Suppressor macrophage treated with lipopolysaccharide for 1 hour (primary cell): Measurements from ENCODE around the gene GALNT9.

Experiments
- DNase-seq, 3 donors: peaks; one replicate each; pipeline ENCODE4 v3.0.0-alpha.2; 2020 to 2022

GALNT9 gene

GRCh38 chr12:132324841-132325732 lies 4.3 kb downstream of the GALNT9 start:
- no peak for DNase-seq

- no peak for DNase-seq
These were observed 5.2 kb downstream of the GALNT9 start for GRCh38 chr12:132324173-132324572.

GRCh38 chr12:132323171-132324010 lies 6.0 kb downstream of the GALNT9 start:
- DNase-seq, result no peak

- no peak for DNase-seq
These were observed 6.9 kb downstream of the GALNT9 start for GRCh38 chr12:132322206-132323132.

- DNase-seq, result no peak
These were observed 7.9 kb downstream of the GALNT9 start for GRCh38 chr12:132321321-132322118.

GRCh38 chr12:132320767-132321211 lies 8.6 kb downstream of the GALNT9 start:
- no peak for DNase-seq

GRCh38 chr12:132319991-132320570 lies 9.3 kb downstream of the GALNT9 start:
- DNase-seq, result no peak

- no peak for DNase-seq
These were observed 9.9 kb downstream of the GALNT9 start for GRCh38 chr12:132319359-132319950.

- DNase-seq, result no peak
These were observed 10.8 kb downstream of the GALNT9 start for GRCh38 chr12:132318618-132319033.

- DNase-seq, result no peak
These were observed 11.3 kb downstream of the GALNT9 start for GRCh38 chr12:132318135-132318534.

GRCh38 chr12:132317233-132317938 lies 12.0 kb downstream of the GALNT9 start:
- no peak for DNase-seq

- DNase-seq, result no peak
These were observed 12.7 kb downstream of the GALNT9 start for GRCh38 chr12:132316497-132317232.

- no peak for DNase-seq
These were observed 13.4 kb downstream of the GALNT9 start for GRCh38 chr12:132315951-132316350.

GRCh38 chr12:132315507-132315906 lies 13.9 kb downstream of the GALNT9 start:
- no peak for DNase-seq

- DNase-seq, result no peak
These were observed 14.7 kb downstream of the GALNT9 start for GRCh38 chr12:132314516-132315233.

- DNase-seq, result no peak
These were observed 15.4 kb downstream of the GALNT9 start for GRCh38 chr12:132314035-132314434.

- no peak for DNase-seq
These were observed 16.2 kb downstream of the GALNT9 start for GRCh38 chr12:132313182-132313581.

GRCh38 chr12:132312516-132312915 lies 16.9 kb downstream of the GALNT9 start:
- DNase-seq, result no peak
